Subcutaneous adipose tissue (tissue), 4 donors: ENCODE data around the gene FICD. TPM values are rescaled to one million over a fixed set of nuclear protein-coding genes. Genes with fewer than 3 reads are reported as not detected.

Source experiments
- CTCF ChIP-seq: fragments of 450-650 bp; IDR thresholded peaks from one replicate; pipeline ENCODE4 v1.5.1; 2016; ENCODE audit warnings: low read depth, mild to moderate bottlenecking, control low read depth, antibody characterized with exemption, moderate library complexity
- total RNA-seq, 4 donors: library from RNA; depleted of rRNA; stranded (reverse); fragments of >200 nt; gene quantifications; one replicate each; pipeline ENCODE4 v1.1.0, GENCODE V29; 2016

The FICD gene
- total RNA-seq, 4 donors from 2014 or later = 4.9 to 9.9 (median 7.4) TPM

- no peak for TF ChIP-seq CTCF
These were observed 5.3 kb upstream of the FICD start for GRCh38 chr12:108509806-108510205.

GRCh38 chr12:108510836-108511235, 4.2 kb upstream of the FICD start:
- TF ChIP-seq CTCF = no peak

DNA sequence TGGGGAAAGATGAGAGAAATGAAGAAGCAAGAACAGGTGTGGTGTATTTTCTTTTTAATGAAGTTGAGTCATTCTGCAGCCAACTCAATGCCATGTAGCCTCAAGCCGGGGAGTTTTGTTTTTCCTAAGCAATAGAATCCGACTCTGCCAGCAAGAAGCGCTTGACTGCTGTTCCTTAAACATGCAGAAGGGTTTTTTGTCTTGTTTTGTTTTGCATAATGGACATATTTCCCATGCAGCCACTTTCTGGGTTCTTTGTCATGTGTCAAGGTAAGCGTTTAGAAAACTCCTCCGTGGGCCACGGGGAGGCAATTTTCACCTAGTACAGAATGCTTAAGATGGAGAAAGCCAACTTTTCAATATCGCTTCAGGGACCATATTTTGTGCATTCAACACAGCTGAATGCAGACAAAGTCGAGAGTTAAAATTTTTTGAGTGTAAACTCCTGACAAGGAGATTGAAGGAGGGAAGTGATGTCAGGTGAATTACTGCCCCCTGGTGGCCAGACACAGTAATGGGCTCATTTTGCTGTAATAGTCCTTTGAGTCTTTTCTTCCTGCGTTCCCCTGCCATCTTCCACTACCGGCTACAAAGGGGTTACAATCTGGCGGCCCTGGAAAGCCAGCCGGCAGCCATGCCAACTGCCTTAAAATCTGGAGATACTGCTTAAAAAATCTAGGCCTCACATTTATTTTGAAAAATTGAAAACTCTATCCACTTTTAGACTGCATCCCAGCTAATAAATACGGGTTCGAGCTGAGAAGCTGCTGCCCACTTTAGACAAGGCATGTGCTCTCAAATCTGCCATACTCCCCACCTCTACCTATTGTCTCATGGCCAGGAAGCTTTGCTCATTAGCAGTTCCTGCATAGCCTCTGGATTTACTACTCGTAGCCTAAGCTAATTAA, 3.2 kb upstream of the FICD start:
- no peak for TF ChIP-seq CTCF

DNA sequence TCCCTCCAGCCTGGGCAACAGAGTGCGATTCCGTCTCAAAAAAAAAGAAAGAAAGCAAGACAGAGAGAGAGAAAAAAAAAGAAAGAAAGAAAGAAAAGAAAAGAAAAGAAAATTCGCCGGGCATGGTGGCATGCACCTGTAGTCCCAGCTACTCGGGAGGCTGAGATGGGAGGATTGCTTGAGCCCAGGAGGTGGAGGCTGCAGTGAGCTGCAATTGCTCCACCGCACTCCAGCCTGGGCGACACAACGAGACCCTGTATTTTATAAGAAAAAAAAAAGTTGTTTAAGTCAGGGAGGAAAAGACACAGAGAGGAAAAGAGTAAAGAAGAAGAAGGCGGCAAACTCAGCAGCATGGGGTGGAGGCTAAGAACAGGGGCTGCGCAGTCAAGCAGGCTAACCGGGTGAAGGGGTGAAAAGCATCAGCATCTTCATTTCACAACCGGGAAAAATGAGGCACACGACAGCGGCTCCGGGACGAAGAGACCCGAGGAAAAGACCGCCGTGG, 557 bp upstream of the FICD start:
- TF ChIP-seq CTCF = no peak

- no peak for TF ChIP-seq CTCF
These were observed 839 bp downstream of the FICD start for GRCh38 chr12:108515916-108516315.

DNA sequence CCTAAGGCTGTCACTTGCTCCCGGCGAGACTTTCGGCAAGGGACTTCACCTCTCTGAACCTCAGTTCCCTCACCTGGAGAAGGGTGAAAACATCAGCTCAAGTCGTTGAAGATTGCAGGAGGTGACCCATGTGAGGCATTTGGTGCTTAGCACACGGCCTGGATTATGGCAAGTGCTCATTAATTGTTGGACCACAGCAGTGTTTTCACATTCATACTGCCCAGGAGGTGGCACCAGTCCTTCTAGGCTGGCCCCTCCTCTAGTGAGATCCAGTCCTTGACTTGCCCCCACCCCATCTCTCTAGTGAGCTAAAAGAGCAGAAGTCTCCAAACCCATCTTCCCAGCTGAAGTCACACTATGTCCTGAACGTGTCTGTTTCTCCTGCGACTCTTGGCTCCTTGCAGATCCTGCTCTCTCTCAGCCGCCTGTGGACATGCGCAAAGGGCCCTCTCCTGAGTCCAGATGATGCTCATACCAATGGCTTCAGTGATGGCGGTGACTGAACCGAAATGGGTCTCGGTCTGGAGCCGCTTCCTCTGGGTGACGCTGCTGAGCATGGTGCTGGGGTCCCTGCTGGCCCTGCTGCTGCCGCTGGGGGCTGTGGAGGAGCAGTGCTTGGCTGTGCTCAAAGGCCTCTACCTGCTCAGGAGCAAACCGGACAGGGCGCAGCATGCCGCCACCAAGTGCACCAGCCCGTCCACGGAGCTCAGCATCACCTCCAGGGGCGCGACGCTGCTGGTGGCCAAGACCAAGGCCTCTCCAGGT, 1.6 kb downstream of the FICD start:
- TF ChIP-seq CTCF = no peak
